ENCODE results near the gene CGA.

Gene CGA

DNA sequence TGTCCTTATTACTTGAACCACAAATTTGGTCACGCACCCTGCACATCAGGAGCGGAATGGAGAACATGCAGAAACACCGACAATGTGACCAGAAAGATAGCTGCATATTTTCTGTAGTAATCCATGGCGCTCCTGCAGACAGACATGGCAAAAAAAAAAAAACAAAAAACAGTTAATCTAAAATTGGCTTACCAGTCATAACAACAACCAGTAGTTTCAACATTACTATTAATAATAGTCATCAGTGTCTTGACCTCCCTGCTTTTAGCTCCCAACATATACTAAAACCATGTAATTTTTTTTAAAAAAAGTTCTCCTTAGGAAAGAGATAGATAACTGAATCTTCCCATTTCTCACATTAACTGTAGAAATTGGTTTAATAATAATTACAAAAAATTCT, 6.8 kb downstream of the CGA start:
- DNase-seq (ENCODE audit: low read depth in 2 of 2), result no peak

DNA sequence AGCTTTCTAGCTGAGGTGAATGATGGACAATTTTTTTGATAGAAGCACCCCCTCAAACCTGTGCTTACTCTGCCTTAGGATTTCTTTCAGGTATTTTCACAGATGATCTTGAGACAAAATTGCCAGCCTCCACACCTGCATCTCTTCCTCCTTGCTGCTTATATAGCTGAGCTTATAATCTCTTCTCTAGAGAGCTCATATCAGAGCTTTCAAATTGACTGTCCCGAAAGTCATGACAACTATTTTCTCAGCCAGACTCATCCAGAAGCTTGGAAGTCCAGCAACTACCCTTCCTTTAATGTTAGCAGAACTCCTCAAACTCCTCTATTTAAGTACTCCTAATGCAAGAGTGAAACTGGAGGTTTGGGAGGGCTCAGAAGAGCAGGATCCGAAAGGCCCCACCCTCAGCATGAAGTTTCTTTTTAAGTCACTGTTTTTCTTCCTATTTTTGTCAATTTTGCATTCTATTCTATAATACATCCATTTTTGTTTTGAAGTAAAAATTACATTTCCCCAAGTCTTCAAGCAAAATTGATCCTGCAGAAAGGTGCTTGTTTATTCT, 12.7 kb downstream of the CGA start:
- no peak for DNase-seq (ENCODE audit: low read depth in 2 of 2)

DNA sequence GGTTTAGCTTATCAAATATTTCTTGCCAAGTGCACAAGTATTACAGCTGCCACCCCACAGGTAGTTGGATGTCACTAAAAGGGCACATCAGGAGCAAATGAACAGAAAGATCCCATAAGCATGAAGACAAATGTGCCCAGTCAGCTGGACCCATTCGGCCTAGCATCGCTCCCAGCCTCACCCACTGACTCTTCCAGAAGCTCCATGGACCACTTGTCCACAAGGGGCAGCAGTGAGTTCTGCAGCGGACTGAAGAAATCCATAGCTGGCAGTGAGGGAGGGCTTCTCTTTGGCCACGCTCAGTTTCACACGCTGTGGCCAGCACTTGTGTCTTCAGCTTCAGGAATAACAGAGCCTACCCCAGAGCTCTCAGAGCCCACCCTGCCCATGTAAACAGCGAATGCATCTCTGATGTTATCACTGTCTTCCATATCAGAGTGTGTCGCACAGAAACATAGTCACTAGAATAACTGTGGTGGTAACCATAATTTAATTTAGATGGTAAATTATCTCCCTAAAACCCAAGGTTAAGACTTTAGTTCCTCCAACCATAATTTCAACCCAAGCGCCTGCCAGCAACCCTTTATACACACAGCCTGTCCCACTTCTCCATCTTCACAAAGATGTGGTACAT, 15.8 kb downstream of the CGA start:
- peak; percentile 17 to 55 for DNase-seq (ENCODE audit: low read depth in 2 of 2)

DNA sequence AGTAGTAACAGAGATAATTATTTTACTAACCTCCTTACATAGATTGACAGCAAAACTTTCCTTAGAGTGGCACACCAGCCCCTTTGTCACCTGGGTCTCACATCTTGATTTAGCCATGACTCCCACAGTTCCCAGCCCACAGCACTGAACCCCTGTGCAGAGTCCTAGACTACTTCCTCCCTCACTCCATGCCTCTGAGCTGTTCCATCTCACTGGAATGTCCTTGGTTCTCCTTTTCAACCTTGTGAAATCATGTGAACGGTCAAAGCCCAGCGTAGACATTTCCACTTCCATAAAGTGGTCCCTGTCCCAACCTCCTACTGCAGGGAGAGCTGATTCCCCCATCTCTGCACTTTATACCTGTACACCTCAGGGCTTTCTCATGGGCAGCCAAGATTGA, 19.7 kb downstream of the CGA start:
- DNase-seq (ENCODE audit: low read depth in 2 of 2), result no peak

DNA sequence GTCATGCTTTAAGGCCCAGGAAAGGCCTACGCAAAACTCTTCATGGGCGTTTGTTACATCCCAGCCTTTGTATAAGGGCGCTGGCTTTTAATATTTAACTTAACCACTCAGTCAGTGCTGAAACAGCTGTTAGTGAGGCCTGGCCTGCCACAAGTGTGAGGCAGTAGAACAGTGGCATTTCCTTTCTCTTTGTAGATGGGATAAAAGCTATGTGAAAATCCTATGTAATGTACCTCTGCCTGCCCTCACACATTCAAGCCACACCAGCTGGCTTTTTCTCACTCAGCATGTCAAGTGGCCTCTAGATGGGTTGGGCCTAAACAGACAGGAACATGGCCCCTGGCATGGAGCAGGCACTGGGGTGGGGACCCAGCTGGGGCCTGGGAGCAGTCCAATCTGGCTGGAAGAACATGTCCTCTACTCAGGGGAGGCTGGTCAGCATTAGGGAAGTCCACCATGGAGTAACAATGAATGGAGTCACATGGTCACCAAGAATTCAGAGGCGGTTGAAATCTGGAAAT, 20.7 kb downstream of the CGA start:
- no peak for DNase-seq (ENCODE audit: low read depth in 2 of 2)

DNA sequence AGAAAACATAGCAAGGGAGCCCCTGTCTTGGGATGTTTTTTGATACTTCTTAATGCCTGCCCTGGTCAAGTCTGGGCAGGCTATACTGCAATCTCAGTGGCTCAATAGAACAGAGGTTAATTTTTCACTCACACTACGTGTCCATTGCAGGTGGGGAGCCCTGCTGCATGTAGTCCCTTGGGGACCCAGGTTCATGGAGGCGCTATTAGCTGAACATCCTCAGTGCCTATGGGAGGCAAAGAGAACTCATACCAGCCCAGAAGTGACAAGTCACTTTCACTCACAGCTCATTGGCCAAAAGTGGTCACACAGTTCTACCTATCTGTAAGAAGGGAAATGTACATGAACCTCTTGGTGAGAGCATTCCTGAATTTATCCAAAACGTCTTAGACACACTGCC, 23.2 kb downstream of the CGA start:
- DNase-seq (ENCODE audit: low read depth in 2 of 2), result no peak

DNA sequence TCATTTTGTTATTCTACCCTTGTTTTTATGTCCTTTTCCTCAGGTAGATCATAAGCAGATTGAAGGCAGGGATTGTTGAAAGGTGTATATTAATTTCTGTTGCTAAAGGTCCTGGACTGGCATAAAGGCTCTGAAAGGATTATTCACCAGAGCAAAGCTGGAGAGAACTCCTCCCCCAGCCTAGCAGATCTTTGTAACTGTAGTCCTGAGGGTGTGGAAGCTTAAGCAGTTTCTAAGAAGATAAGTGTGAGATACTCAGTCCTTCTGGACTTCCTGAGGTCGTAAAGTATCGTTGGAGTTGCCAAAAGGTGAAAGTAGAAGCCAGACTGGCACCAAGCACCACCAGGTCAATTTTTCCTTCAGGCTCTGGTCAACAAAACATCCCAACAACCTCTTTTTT, 24.2 kb downstream of the CGA start:
- no peak for DNase-seq (ENCODE audit: low read depth in 2 of 2)

DNA sequence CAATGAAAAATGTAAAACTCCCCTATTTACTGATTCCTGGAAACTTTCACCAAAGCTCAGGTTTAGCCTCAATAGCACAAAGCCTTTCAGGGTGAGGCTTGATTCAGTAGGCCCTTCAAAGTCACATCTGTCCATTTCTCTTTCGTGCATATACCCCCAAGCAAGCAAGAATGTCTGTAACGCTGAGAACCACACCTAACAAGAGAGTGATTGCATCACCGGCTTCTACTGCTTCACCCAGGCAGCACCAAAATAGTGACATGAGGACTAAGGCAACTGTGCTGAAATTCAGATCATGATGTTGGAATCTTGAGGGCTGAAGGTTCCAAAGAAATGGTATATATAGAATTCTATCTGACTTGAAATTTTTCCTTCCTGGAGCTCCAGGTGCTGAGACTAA, 26.1 kb downstream of the CGA start:
- no peak for DNase-seq (ENCODE audit: low read depth in 2 of 2)

DNA sequence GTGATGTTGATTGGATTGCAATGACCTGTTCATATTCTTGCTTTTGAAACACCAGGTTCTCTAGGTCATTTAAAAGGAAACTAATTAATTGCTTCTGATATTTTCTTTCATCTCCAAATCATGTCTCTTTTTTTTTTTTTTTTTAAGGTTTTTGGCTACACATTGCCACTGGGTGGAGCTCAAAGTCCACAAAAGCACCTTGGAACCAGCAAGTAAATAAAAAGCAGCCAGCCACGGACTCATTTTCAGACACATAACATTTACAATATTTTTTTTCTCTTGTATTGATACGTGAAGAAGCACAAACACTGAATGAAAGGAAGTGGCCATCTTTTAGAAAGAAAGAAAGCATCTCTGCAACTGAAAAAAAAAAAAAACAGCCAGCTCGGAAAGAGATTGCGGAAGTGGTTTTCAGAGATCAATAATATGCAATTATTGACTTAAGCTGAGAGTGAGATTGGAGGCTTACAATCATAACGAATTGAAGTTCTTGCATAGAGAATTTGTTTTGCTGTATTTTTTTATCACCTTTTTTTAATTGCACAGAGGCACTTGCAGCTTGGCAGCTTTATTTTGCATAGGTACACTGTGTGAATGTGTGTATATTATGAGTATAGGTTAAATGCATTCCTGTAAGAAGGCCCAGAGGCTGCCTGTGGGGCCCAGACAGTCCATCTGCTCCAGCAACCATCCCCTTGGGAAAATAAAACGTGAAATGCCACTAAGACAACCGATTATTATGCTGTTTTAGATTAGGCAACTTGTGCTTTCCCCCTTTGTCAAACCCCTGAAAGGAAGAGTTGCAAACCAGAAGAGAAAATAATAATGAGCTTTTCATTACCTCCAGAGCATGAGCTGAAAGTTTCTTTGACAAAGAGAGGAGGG, 28.2 kb downstream of the CGA start:
- peak in 1 of 2 experiments; percentile 8 for DNase-seq (ENCODE audit: low read depth in 2 of 2)

DNA sequence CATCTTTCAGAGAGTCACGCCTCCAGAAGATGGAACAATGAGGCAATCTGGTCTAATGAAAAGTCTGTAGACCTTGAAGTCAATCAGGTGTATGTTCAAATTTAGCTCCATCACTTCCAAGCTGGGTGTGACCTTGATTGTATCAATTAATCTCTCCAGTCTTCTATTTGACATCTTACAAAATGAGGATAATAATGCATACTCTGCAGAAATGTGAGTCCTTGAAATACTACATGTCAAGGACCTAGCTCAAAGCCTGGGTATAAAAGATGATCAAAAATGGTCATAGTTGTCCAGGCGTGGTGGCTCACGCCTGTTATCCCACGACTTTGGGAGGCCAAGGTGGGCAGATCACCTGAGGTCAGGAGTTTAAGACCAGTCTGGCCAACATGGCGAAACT, 29.8 kb downstream of the CGA start:
- DNase-seq (ENCODE audit: low read depth in 2 of 2), result no peak

DNA sequence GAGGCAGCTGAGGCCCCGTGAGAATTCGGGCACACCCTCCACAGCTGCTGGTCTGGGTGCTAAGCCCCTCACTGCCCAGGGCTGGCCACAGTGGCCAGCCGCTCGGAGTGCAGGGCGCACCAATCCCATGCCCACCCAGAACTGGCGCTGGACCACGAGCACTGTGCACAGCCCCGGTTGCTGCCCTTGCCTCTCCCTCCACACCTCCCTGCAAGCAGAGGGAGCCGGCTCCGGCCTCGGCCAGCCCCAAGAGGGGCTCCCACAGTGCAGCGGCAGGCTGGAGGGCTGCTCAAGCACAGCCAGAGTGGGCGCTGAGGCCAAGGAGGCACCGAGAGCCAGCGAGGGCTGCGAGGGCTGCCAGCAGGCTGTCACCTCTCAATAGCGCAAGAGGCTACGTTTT, 35.0 kb downstream of the CGA start:
- DNase-seq (ENCODE audit: low read depth in 2 of 2), result no peak

DNA sequence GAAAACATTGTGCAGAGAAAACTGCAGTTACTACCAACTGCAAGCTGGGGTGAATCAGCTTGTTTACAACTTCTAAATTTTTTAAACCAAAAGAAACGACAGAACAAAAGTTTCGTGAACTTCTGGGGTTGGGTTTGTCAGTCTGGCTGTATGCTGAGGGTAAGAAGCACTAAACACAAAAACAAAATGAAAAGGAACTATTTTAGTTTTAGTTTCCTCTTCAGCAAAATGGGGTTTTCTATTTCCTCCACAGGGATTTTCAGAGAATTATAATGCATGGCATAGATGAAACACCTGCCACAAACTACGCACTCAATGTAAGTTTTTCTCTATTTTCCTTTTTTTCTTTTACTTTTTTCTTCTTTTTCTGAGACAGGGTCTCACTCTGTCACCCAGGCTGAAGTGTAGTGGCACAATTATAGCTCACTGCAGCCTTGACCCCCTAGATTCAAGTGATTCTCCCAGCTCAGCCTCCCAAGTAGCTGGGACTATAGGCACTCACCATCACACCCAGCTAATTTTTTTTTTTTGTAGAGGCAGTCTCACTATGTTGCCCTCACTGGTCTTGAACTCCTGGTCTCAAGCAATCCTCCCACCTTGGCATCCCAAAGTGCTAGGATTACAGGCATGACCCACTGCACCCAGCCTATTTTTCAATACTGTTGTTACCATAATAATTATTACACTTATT, 40.6 kb downstream of the CGA start:
- DNase-seq (ENCODE audit: low read depth in 2 of 2), result no peak

DNA sequence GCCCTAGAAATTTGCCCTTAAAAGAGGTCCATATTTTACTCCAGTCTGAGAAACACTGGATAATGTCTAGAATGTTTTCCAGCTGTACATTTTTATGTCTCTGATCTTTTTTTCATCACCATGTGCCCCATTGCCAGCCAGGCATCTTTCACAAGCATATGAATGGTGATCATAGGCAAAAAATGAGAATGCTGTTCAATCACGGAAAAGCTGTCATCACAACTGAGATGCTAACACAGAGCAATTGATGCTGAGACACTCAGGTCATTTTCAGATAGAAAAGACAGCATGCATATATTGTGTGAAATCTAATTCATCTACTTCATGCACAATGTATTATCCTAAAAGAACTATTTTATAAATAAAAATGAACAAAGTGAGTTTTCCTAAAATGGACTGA, 41.6 kb downstream of the CGA start:
- no peak for DNase-seq (ENCODE audit: low read depth in 2 of 2)

DNA sequence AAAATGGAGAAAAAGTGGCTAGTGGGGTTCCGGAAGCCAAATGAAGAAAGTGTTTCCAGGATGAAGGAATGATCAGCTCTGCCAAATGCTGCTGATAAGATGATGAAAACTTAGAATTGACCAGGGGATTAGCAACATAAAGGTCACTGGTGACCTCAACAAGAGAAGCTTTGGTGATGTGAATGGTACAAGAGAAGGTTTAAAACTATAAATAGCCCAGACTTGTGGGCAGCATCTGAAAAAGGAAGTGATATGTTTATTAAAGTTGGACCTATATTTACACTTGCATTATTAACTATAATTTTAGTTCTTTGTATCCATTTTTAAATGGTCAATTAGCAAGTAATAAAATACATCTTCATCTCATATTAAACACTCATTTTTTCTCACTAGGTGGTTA, 45.1 kb downstream of the CGA start:
- no peak for DNase-seq (ENCODE audit: low read depth in 2 of 2)

DNA sequence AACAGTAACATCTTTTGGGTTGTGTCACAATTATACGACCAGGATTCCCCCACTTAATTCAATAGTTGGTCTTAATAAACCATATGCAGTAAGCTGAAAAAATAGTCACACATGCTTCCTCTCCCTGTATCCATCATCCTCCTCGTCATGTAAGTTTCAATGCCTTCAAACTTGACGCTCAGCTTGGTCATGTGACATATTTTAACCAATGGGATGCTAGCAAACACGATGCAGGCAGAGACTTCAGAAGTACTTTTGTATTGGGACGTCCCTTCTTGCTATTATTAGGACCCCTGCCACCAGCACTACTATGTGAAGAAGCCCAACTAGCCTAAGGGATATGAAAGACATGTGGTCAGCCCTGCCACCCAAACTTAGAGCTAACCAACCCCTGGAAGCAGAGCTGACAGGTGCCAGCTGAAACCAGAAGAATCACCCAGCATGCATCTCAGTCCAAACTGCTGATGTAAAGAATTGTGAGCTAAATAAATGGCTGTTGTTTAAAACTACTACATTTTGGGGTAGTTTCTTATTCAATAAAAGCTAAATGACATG, 49.3 kb downstream of the CGA start:
- no peak for DNase-seq (ENCODE audit: low read depth in 2 of 2)

DNA sequence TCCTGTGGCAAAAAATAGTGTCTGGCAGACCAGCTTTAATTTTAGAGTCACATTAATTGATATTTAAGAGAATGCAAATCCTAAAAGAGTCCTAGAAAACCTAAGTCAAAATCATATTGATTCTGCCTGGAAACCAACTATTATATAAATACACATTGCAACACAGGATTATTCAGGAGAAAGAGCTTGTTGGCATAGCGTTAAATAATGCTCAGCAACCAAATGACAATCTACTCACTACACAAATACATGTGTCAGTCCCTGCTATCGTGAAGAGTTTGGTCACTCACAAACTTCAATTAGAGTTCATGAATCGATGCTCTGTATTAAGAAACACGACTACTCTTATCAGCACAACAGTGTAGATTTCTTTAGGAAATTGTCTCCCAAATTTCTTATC, 54.2 kb downstream of the CGA start:
- no peak for DNase-seq (ENCODE audit: low read depth in 2 of 2)

All from stimulated activated CD4-positive, alpha-beta T cell treated with anti-CD3 and anti-CD28 coated beads, Interleukin-12 subunit alpha, Interleukin-12 subunit beta, amount 100 ng/mL, for 24 hours (primary cell).